ENCODE measurements around the gene C16orf74.

Gene C16orf74

DNA sequence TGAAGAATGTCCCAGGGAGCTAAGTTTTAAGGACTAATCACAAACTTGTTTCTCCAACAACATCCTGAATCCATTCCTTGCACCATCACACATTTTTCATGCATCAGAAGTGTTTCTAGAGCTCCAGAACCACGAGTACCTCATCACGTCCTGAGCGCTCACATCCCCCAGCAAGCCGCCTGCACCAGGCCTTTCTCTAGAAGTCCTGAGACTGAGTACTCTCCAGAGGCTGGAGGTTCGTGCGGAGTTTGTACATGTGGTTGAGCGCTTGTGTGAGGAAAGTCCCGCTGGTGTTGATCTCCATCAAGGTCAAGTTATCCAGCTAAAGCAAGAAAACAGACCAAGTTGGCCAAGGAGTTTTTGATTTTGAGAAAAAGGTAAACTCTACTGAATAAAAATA, 72.9 kb downstream of the C16orf74 start:
- no peak overlapping the region for H3K27ac ChIP-seq (replicated peaks; ENCODE audit: low read length)
- no CpG with 5 or more reads among the region's 8 CpGs for WGBS, 2 donors (ENCODE audit: extremely low coverage in 2 of 2, insufficient read length in 2 of 2, insufficient replicate concordance in 1 of 2)

DNA sequence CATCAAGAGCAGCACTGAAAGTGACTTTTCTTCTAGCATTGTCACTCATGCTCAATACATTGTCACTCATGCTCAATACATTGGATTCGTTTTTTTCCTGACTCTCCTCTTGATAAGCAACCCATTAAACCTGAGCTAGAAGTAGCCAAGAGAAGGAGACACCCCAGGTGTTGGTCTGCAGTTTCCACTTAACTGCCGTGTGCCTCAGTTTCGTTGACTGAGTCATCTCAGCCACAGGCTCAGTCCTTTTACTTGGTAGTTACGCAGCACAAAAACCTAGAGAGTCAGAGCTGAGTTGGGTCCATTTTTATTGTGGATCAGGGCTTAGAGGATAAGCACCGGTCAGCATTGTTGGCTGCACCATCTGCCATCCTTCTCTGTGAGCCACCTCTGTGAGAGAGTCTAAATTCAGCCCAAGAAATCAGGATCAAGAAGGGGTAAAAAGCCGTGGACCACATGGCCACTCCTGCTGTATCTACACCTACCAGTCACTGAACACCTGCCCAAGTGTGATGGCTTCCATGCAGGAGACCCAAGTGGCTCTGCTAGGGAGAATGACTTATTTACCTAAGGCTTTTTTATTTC, 73.4 kb downstream of the C16orf74 start:
- H3K4me1 ChIP-seq (ENCODE audit: control insufficient read depth in 2 of 2, insufficient read depth in 1 of 2, low read depth in 1 of 2, low read length in 2 of 2), result no peaks in the 10 kb centered on the region
- no peak overlapping the region for H3K4me2 ChIP-seq (ENCODE audit: insufficient read depth, low read length, poor library complexity, severe bottlenecking)
- H3K23ac ChIP-seq (ENCODE audit: low read depth, low read length, poor library complexity), result no peak overlapping the region
- no peak overlapping the region for H2BK120ac ChIP-seq (ENCODE audit: low read depth, low read length)
- H3K27me3 ChIP-seq (ENCODE audit: control insufficient read depth in 3 of 3, insufficient read depth in 3 of 3, low read depth in 1 of 3, low read length in 3 of 3), result no peaks in the 10 kb centered on the region
- no peak overlapping the region for H3K9ac ChIP-seq (ENCODE audit: low read depth, low read length, poor library complexity)
- no peak overlapping the region for H2BK15ac ChIP-seq (ENCODE audit: low read length)
- no peak overlapping the region for H3K14ac ChIP-seq (ENCODE audit: low read length)
- H3K18ac ChIP-seq (ENCODE audit: low read length), result no peak overlapping the region
- no peak overlapping the region for H4K8ac ChIP-seq (ENCODE audit: low read depth, low read length)
- no peak overlapping the region for H3K4ac ChIP-seq (ENCODE audit: low read length)
- peaks cover 3% of the 10 kb centered on the region for H3K79me1 ChIP-seq (ENCODE audit: low read depth, low read length)
- no peak overlapping the region for H3K27ac ChIP-seq (replicated peaks; ENCODE audit: low read length)
- no peak overlapping the region for H2BK12ac ChIP-seq (ENCODE audit: low read length)
- DNase-seq (ENCODE audit: low spot score), result no peak
- no peak overlapping the region for H3K4me3 ChIP-seq (ENCODE audit: low read length in 2 of 2)
- WGBS, 2 donors (ENCODE audit: extremely low coverage in 2 of 2, insufficient read length in 2 of 2, insufficient replicate concordance in 1 of 2), result no CpG with 5 or more reads among the region's 6 CpGs
- H3K36me3 ChIP-seq (replicated peaks in 1 of 2; ENCODE audit: control insufficient read depth in 2 of 2, insufficient read depth in 2 of 2, low read length in 2 of 2), result peaks cover 54 to 100% of the 10 kb centered on the region in 2 donors
- no peak overlapping the region for H4K91ac ChIP-seq (ENCODE audit: low read depth, low read length, poor library complexity)
- no peak overlapping the region for H2AFZ ChIP-seq (ENCODE audit: low read length)
- no peak overlapping the region for H2AK5ac ChIP-seq (ENCODE audit: low read depth, low read length)
- no peak overlapping the region for H2BK5ac ChIP-seq (ENCODE audit: low read length)
- no peaks in the 10 kb centered on the region for H3K9me3 ChIP-seq (replicated peaks in 1 of 2; ENCODE audit: control insufficient read depth in 2 of 2, insufficient read depth in 1 of 2, low read depth in 1 of 2, low read length in 2 of 2)

More for the DNA sequence above, 72.9 kb downstream of the C16orf74 start:
- Histone ChIP-seq H3K4me3 (ENCODE audit: low read length in 2 of 2) (no peak overlapping the region), H3K4me2 (ENCODE audit: insufficient read depth, low read length, poor library complexity, severe bottlenecking) (no peak overlapping the region), H2BK15ac (ENCODE audit: low read length) (no peak overlapping the region), H3K4me1 (ENCODE audit: control insufficient read depth in 2 of 2, insufficient read depth in 1 of 2, low read depth in 1 of 2, low read length in 2 of 2) (peaks cover 0 to 3% of the 10 kb centered on the region in 2 donors), H2AFZ (ENCODE audit: low read length) (no peak overlapping the region), H2BK12ac (ENCODE audit: low read length) (no peak overlapping the region), H2AK5ac (ENCODE audit: low read depth, low read length) (no peak overlapping the region), H3K79me1 (ENCODE audit: low read depth, low read length) (peaks cover 3% of the 10 kb centered on the region), H3K9ac (ENCODE audit: low read depth, low read length, poor library complexity) (no peak overlapping the region), H4K91ac (ENCODE audit: low read depth, low read length, poor library complexity) (no peak overlapping the region), H3K14ac (ENCODE audit: low read length) (no peak overlapping the region), H2BK5ac (ENCODE audit: low read length) (no peak overlapping the region), H3K18ac (ENCODE audit: low read length) (no peak overlapping the region), H3K27me3 (ENCODE audit: control insufficient read depth in 3 of 3, insufficient read depth in 3 of 3, low read depth in 1 of 3, low read length in 3 of 3) (no peaks in the 10 kb centered on the region), H3K23ac (ENCODE audit: low read depth, low read length, poor library complexity) (peak overlapping the region; percentile 8), H3K36me3 (replicated peaks in 1 of 2; ENCODE audit: control insufficient read depth in 2 of 2, insufficient read depth in 2 of 2, low read length in 2 of 2) (peaks cover 52 to 100% of the 10 kb centered on the region in 2 donors), H2BK120ac (ENCODE audit: low read depth, low read length) (no peak overlapping the region), H3K9me3 (replicated peaks in 1 of 2; ENCODE audit: control insufficient read depth in 2 of 2, insufficient read depth in 1 of 2, low read depth in 1 of 2, low read length in 2 of 2) (no peaks in the 10 kb centered on the region), H4K8ac (ENCODE audit: low read depth, low read length) (no peak overlapping the region), H3K4ac (ENCODE audit: low read length) (no peak overlapping the region)
- no peak for DNase-seq (ENCODE audit: low spot score)

DNA sequence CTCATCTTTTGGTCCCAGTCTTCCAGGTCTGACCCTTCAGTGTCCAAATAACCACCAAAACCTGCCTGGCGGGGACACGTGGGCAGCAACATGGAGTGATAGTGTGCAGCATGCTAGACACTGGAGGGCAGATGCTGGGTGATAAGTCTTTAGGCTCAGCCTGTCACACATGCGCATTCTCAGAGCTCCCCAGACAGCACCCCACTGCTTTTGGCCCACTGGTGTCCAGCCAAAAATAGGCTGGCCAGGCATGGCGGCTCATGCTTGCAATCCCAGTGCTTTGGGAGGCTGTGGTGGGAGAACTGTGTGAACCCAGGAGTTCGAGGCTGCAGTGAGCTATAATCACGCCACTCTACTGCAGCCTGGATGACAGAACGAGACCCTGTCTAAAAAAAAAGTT, 74.4 kb downstream of the C16orf74 start:
- Histone ChIP-seq H3K9me3 (replicated peaks in 1 of 2; ENCODE audit: control insufficient read depth in 2 of 2, insufficient read depth in 1 of 2, low read depth in 1 of 2, low read length in 2 of 2) (no peaks in the 10 kb centered on the region), H3K4me1 (ENCODE audit: control insufficient read depth in 2 of 2, insufficient read depth in 1 of 2, low read depth in 1 of 2, low read length in 2 of 2) (no peaks in the 10 kb centered on the region), H2AK5ac (ENCODE audit: low read depth, low read length) (no peak overlapping the region), H2BK5ac (ENCODE audit: low read length) (no peak overlapping the region), H3K14ac (ENCODE audit: low read length) (no peak overlapping the region), H3K18ac (ENCODE audit: low read length) (no peak overlapping the region), H2BK12ac (ENCODE audit: low read length) (no peak overlapping the region), H3K27me3 (ENCODE audit: control insufficient read depth in 3 of 3, insufficient read depth in 3 of 3, low read depth in 1 of 3, low read length in 3 of 3) (no peaks in the 10 kb centered on the region), H3K4me3 (ENCODE audit: low read length in 2 of 2) (no peak overlapping the region), H3K36me3 (replicated peaks in 1 of 2; ENCODE audit: control insufficient read depth in 2 of 2, insufficient read depth in 2 of 2, low read length in 2 of 2) (peaks cover 57 to 100% of the 10 kb centered on the region in 2 donors), H3K4ac (ENCODE audit: low read length) (no peak overlapping the region), H2BK15ac (ENCODE audit: low read length) (no peak overlapping the region), H3K9ac (ENCODE audit: low read depth, low read length, poor library complexity) (no peak overlapping the region), H4K8ac (ENCODE audit: low read depth, low read length) (no peak overlapping the region), H3K79me1 (ENCODE audit: low read depth, low read length) (peaks cover 3% of the 10 kb centered on the region), H2AFZ (ENCODE audit: low read length) (no peak overlapping the region), H3K23ac (ENCODE audit: low read depth, low read length, poor library complexity) (no peak overlapping the region), H3K4me2 (ENCODE audit: insufficient read depth, low read length, poor library complexity, severe bottlenecking) (no peak overlapping the region), H3K27ac (replicated peaks; ENCODE audit: low read length) (no peak overlapping the region), H4K91ac (ENCODE audit: low read depth, low read length, poor library complexity) (no peak overlapping the region), H2BK120ac (ENCODE audit: low read depth, low read length) (no peak overlapping the region)
- DNase-seq (ENCODE audit: low spot score), result no peak
- no CpG with 5 or more reads among the region's 7 CpGs for WGBS, 2 donors (ENCODE audit: extremely low coverage in 2 of 2, insufficient read length in 2 of 2, insufficient replicate concordance in 1 of 2)

DNA sequence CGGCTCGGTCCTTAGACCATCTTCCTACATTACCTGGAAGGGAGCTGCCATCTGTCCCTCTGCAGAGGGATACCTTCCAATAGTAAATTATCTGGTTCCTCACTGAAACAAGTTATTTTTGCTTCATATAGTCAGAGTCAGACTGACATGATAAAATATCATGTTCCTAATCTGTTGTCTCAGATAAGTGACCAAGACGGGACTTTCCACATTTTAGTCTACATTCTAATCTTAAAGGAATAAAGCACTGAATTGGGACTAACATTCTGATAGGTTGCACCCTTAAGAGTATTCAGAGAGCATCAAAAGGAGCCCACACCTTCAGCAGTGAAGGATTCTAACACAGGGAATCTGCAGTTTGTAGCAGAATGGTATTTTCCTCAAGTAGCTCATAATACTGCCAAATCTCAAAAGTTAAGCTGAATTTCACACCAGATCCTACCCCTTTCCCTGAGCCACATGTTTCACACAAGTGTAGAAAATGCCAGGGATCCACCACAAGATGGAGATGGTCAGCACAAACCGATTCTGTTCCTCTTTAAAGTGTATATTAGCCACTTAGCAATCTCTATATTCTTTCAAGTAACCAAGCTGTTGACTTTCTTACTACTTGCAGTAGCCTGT, 75.5 kb downstream of the C16orf74 start:
- Histone ChIP-seq H3K9ac (ENCODE audit: low read depth, low read length, poor library complexity) (no peak overlapping the region), H2BK5ac (ENCODE audit: low read length) (no peak overlapping the region), H3K4me2 (ENCODE audit: insufficient read depth, low read length, poor library complexity, severe bottlenecking) (no peak overlapping the region), H2BK120ac (ENCODE audit: low read depth, low read length) (no peak overlapping the region), H2AK5ac (ENCODE audit: low read depth, low read length) (no peak overlapping the region), H2AFZ (ENCODE audit: low read length) (no peak overlapping the region), H3K27me3 (ENCODE audit: control insufficient read depth in 3 of 3, insufficient read depth in 3 of 3, low read depth in 1 of 3, low read length in 3 of 3) (no peaks in the 10 kb centered on the region), H4K91ac (ENCODE audit: low read depth, low read length, poor library complexity) (no peak overlapping the region), H4K8ac (ENCODE audit: low read depth, low read length) (no peak overlapping the region), H3K18ac (ENCODE audit: low read length) (no peak overlapping the region), H3K14ac (ENCODE audit: low read length) (no peak overlapping the region), H3K9me3 (replicated peaks in 1 of 2; ENCODE audit: control insufficient read depth in 2 of 2, insufficient read depth in 1 of 2, low read depth in 1 of 2, low read length in 2 of 2) (no peaks in the 10 kb centered on the region), H3K23ac (ENCODE audit: low read depth, low read length, poor library complexity) (no peak overlapping the region), H3K4me3 (ENCODE audit: low read length in 2 of 2) (no peak overlapping the region), H2BK12ac (ENCODE audit: low read length) (no peak overlapping the region), H3K27ac (replicated peaks; ENCODE audit: low read length) (no peak overlapping the region), H3K36me3 (replicated peaks in 1 of 2; ENCODE audit: control insufficient read depth in 2 of 2, insufficient read depth in 2 of 2, low read length in 2 of 2) (peaks cover 46 to 98% of the 10 kb centered on the region in 2 donors), H2BK15ac (ENCODE audit: low read length) (no peak overlapping the region), H3K4ac (ENCODE audit: low read length) (no peak overlapping the region), H3K79me1 (ENCODE audit: low read depth, low read length) (peaks cover 3% of the 10 kb centered on the region), H3K4me1 (ENCODE audit: control insufficient read depth in 2 of 2, insufficient read depth in 1 of 2, low read depth in 1 of 2, low read length in 2 of 2) (no peaks in the 10 kb centered on the region)
- no CpG with 5 or more reads among the region's 4 CpGs for WGBS, 2 donors (ENCODE audit: extremely low coverage in 2 of 2, insufficient read length in 2 of 2, insufficient replicate concordance in 1 of 2)
- no peak for DNase-seq (ENCODE audit: low spot score)
